ENCODE data around the gene FSD2. TPM values are rescaled to one million over a fixed set of nuclear protein-coding genes. Genes with fewer than 3 reads are reported as not detected.

Gene FSD2
- total and polyA plus RNA-seq, 2 of the 8 experiments (the other 6 are each of a cell fraction or from before 2014, with no cell fraction given), result 0.02 TPM; not detected in 1

GRCh38 chr15:82851981-82852511 is 46.2 kb upstream of the FSD2 start (continued):
- TF ChIP-seq CTBP2 (IDR thresholded peaks at IDR 0.05; ENCODE audit: borderline replicate concordance, insufficient read depth, insufficient read length, low read length) (no peak), TAF7 (optimal IDR thresholded peaks at IDR 0.05; ENCODE audit: borderline replicate concordance, low read depth, low read length) (no peak), POLR2AphosphoS5 (IDR thresholded peaks at IDR 0.05; ENCODE audit: low read depth, low read length) (no peak), CBX5 (IDR thresholded peaks at IDR 0.05; ENCODE audit: low read depth, low read length) (no peak), ZNF274 (IDR thresholded peaks at IDR 0.05; ENCODE audit: borderline replicate concordance, extremely low read depth, low read length) (no peak)
